ENCODE results near the gene EPG5.
"Not testable (repeated sequence)": the region's sequence is repeated elsewhere in the genome, so short reads cannot be mapped to it uniquely, and the experiment has no call there.

The EPG5 gene

DNA sequence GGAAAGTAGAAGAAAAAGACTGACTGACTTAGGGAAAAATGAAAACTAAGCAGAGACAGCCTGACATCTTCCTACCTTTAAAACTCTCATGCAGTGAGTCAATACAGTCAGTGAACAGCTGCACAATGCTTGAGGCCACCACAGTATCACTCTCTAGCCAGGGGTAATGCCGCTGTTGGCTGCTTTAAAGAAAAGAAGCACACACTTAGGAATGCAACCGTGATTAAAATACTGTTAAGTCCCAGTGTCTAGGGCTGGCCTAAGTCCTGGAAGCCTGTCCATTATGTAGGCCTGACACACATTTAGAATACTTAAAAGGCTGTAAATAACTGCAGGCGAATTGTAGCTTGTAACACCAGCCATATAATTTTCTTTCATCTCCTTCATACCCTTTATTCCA lies 91.0 kb downstream of the EPG5 start:
- H3K4me3 ChIP-seq: no peak overlapping the region
- H3K27ac ChIP-seq: no peak overlapping the region

DNA sequence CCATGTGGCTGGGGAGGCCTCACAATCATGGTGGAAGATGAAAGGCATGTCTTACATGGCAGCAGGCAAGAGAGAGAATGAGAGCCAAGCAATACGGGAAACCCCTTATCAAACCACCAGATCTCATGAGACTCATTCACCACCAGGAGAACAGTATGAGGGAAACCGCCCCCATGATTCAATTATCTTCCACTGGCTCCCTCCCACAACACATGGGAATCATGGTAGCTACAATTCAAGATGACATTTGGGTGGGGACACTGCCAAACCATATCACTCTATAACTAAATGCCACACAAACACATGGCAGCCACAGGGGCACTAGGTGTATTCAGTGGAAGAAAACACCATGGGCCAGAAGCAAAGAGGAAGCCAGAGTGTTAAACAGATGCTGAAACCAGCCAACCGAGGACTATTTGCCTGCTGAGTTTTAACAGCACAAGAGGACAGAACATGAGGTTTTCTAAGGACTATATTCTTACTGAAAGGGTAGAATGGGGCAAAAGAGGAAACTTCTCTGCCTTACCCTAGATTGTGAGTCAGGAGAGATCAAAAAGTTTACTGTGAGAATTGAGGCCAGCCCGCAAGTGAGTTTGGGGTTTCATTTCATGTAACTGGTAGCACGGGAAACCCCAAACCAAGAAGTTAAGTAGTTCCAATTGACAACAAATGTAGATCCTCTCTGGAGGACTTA lies 92.5 kb downstream of the EPG5 start:
- H3K27ac ChIP-seq: no peak overlapping the region
- H3K4me3 ChIP-seq: no peak overlapping the region

DNA sequence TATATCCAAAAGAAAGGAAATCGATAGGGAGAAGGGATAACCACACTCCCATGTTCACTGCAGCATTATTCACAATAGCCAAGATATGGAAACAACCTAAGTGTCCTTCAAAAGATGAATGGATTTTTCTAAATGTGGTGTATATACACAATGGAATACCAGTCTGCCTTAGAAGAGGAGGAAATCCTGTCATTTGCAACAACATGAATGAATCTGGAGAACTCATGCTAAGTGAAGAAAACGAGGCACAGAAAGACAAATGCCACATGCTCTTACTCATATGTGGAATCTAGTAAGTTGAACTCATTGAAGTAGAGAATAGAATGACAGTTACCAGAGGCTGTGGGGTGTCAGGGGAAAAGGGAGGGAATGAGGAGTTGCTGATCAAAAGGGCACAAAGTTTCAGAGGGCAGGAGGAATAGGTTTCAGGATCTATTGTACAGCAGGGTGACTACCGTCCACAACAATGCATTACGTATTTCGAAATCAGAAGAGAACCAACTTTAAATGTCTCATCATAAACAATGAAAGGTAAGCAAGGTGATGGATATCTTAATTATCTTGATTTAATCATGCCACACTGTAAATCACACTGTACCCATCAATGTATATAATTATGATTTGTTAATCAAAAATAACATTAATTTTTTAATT lies 95.6 kb downstream of the EPG5 start:
- H3K27ac ChIP-seq: no peak overlapping the region
- no peak overlapping the region for H3K4me3 ChIP-seq

DNA sequence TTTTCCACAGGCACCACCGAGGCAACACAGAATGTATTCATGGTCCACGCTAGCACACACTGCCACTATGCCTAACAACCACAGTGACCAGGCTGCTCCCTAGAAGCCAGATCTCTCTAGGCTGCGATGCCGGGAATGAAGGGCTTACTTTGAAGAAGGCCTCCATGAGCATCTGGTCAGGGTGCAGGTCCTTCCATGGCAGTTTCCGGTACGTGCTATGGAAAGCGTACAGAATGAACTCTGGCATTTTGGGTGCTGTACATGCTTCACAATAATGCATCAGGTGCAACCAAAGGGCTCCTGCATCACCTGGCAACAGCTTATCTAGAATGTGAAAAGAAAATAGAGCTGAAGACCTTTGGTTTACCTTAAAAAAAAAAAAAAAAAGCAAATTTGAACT lies 96.7 kb downstream of the EPG5 start:
- Histone ChIP-seq H3K4me3 (no peak overlapping the region), H3K27ac (no peak overlapping the region)

DNA sequence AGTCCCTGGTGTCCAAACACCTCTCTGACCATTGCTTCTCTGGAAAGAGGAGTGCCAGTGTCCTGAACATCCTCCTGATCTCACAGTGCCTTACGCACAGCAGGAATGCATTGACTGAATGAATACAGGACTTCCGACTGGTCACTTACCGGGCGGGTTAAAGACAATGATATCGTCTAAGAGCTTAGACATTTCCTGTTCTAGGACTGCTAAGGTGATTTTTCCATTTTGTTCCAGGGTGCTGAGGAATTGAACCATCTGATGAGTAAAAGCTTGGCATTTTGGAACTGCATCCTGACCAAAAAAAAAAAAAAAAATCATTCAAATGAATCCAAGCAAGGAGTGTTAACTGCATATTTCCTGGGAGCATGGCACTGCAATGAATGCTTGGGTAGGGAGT lies 101.7 kb downstream of the EPG5 start:
- Histone ChIP-seq H3K4me3 (no peak overlapping the region), H3K27ac (no peak overlapping the region)

DNA sequence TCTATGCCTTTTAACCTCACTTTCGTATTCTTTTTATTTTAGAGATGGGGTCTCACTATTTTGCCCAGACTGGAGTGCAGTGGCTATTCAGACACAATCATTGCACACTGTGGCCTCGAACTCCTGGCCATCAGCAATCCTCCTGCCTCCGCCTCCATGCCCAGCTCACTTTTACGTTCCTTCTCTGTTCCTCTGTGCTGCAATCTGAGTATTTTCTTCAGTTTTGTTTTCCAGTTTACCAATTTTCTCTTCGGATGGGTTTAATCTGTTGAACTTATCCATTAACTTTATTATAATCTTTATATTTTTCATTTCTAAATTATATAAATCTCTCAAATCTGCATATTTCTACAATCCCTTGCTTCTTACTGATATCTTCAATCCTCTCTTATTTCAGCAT lies 103.0 kb downstream of the EPG5 start:
- Histone ChIP-seq H3K4me3 (no peak overlapping the region), H3K27ac (no peak overlapping the region)

DNA sequence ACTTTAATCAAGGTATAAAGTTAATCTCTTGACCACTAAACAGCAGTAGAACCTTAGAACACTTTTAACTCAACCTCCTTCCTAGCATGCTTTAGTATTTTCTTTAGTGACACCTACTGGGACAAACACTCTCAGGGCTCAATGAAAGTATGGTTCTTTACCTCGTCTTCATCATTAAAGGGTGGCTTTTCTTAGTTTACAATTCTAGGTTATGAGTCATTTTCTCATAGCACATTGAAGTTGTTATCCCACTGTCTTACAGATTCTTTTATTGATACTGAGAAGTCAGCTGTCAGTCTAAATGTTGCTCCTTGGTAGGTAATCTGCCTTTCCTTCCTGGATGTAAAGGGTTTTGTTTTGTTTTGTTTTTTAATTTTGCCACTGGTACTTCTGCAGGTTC lies 103.7 kb downstream of the EPG5 start:
- Histone ChIP-seq H3K4me3 (no peak overlapping the region), H3K27ac (no peak overlapping the region)

DNA sequence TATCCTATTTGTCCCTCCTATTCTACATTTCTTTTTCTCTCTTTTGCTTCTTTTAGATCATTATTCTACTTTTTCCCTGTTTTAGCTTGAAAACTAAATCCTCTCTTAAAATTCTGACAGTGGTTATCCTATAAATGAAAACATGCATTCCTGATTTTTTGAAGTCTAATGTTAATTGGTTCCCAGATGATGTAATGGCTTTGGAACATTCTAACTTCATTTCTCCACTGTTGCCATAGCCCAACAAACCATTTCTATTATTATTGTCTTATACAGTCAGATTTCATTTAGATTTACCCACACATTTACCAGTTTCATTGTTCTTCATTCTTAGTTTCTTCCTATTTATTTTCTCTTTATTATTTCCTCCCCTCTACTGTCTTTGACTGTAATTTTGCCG lies 105.2 kb downstream of the EPG5 start:
- Histone ChIP-seq H3K4me3 (no peak overlapping the region), H3K27ac (no peak overlapping the region)

DNA sequence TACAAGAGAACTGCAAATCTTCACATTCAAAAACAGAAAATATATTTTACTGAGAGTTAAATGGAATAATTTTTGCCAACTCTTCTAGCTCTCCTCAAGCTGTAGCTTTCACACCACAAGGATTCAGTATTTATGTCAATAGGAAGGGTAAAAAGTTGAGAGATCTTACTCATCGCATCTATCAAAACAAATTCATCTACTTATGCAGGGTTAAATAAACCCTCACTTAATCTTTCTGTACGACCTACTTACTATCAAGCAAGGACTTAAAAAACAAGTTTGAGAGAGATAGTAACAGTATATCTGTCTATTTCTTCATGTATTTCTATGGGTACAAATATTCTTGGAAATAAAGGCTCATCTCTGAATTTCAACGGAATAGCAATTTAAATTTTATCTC lies 106.2 kb downstream of the EPG5 start:
- no peak overlapping the region for H3K27ac ChIP-seq
- H3K4me3 ChIP-seq: no peak overlapping the region

DNA sequence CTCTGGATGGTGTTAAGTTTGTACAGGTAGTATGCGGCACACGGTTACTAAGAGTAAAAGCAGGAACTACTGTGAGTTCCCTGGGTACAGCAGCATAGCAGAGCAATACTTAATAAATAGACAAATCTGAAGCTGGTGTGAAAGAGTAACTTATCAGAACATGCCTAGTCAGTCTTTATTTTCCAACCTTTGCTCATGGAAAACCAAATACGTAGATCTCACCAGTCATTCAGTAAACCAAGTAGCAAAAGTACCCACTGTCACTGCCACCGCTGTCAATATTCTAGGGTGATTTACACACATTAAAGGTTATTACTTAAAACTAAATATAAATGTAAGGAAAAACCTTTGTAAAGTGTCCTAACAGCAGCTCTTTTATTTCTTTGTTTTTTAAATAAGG lies 106.6 kb downstream of the EPG5 start:
- no peak overlapping the region for H3K4me3 ChIP-seq
- no peak overlapping the region for H3K27ac ChIP-seq

DNA sequence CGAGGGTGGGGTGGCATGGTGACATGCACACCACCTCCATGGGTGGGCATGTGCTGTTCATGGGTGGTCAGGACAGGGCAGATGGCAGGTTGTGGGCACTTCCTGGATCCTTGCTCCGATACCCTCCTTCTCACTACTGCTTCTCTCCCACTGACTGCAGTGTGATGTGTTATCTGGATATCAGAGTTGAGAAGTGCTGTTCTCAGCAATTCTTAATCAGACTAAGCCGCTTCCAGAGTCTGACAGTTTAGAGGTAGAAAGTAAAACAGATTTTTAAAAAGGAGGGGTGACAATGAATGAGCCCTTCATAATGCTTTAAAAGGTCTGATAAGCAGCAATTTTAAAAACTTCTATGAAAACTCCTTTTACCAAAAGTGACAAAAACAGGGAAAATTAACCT lies 107.8 kb downstream of the EPG5 start:
- no peak overlapping the region for H3K4me3 ChIP-seq
- no peak overlapping the region for H3K27ac ChIP-seq

DNA sequence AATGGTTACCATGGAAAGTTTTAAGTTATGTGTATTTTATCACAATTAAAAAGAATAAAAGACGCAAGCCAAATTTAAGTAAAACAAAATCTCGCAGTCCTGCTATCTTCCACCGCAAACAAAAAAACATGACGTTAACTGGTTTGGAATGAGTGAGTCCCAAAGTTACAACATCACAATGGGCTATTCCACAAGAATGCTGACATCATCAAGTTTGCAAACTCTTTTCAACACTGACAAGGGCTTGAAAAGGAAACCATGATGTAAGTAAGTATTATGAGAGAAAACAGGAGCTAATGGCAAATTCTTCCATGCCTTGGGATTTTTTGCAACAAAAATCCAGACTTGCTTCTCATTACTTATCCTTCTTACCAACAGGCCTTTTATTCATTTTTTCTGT lies 110.6 kb downstream of the EPG5 start:
- Histone ChIP-seq H3K27ac (no peak overlapping the region), H3K4me3 (no peak overlapping the region)

DNA sequence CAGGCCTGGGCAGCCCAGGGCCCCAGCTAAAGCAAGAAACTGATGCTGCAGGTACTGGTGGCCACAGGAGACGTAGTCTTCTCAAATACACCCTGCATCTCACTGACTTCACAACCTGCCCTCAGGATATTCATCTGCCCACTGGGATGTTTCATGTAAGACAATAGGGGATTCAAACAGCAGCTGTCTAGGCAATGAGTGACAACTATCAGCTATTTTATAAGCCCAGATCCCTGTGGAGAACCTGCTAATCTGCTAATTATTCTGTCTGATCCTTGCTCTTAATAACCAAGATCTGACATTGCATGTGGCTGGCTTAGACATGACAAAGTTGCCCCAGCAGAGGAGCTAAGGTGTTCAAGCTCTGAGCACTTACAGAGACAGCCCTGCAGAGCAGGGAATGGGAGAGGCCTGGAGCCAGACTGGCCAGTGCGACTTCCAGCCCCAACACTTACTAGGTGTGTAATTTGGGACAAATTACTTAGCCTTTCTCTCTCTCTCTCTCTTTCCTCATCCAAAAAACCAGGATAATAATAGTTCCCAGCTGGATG lies 113.0 kb downstream of the EPG5 start:
- H3K27ac ChIP-seq: no peak overlapping the region
- no peak overlapping the region for H3K4me3 ChIP-seq

DNA sequence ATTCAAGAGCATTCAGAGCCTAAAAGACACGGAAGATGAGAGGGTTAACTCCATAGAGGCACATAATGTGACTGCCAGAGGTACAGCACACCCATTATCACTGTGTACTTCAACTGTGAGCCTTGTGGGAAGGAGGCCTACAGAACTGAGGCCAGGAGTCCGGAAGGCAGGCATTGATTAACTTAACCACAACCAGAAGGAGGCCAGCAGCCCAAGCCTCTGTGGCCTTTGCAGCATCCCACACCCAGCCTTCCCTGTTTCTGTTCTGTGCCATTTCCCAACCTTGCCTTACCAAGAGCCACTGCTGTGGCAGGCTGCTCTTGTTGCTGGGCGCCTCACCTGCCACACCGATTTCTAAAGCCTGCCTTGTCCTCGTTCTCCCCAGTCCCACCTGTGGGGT lies 114.5 kb downstream of the EPG5 start:
- Histone ChIP-seq H3K4me3 (no peak overlapping the region), H3K27ac (no peak overlapping the region)

DNA sequence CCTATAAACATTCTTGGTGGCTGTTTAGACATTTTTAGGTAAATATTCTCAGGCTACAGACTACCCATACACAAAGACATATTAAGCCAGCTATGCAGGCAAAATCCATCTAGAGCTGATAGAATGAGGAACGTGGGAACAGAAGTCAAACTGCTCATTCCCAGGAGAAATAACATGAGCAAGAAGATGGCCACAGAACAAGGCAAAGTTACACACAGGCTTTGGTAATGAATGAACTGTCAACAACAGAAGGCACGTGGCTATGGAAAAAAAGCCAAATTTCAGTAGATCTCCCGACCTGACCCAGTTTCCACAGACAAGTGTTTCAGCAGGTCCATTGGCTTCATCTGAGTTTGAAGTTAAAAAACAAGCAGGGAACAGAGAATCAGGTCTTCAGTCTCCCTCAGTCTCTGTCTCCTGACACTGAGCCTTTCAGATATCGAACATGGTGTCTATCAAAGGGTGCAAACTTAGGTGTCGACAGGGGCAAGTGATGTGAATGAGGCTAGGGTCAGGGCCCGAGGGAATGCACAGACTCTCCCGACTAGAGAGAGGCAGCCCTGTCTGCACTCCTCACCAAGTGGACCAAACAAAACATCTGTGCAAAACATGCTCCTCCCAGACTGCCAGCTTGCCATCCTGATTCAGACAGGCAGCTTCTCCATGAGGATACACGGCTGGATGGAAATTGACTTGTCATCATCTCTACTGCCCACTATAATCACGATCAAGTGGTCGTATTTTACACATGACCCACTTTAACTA lies 115.8 kb downstream of the EPG5 start:
- H3K27ac ChIP-seq: no peak overlapping the region

DNA sequence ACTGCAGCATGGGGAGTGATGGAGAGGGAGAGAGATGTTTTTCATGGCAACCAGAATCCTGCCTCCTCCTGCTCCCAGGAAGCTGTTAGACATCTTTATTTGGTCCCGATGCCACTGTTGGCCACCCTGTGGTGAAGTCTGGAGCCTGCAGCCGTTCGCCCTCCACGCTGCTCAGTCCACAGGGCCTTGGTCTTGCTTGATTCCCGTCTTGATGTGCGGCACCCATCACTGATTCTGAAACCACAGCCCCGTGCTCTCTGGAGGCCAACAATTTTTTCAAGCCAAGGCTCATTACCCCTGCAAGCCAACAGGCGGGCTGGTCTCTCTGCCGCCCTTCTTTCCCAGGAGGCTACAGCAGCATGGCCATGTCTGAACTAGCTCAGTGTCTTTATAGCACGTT lies 117.1 kb downstream of the EPG5 start:
- Histone ChIP-seq H3K4me3 (no peak overlapping the region), H3K27ac (peak overlapping the region in 1 of 21 experiments; percentile 46)

More for the DNA sequence above, 115.8 kb downstream of the EPG5 start:
- H3K4me3 ChIP-seq: no peak overlapping the region

DNA sequence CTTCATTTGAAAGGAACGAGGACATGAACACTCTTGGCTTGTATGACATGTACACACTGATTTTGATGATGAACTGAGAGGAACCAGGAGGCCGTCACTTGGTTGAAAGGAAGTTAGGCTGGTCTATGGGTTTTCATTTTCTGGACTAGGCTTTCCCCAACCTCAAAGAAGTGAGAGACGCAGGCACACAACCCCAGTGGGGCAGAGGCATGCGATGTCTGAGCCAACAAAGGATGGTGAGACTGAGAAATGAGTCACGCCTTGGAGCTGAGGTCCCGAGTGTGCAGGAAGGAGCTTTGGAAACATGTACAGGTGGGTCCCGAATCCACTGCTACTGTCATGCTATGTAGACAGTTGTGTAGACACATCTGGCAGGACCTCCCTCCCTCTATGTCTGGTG lies 117.6 kb downstream of the EPG5 start:
- no peak overlapping the region for H3K4me3 ChIP-seq

DNA sequence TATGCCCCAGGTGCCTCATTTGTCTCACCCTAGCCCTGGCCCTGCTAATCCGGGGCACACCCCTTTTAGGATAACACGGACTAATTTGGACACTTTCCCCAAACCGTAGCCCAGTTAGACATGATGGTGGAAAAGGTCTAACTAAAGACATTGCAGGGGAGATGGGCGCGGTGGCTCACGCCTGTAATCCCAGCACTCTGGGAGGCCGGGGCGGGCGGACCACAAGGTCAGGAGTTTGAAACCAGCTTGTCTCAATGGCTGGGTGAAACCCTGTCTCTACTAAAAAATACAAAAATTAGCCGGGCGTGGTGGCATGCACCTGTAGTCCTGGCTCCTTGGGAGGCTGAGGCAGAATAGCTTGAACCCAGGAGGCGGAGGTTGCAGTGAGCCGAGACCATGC lies 118.5 kb downstream of the EPG5 start:
- H3K27ac ChIP-seq, H3K4me3 ChIP-seq: not testable (repeated sequence)

More for the DNA sequence above, 117.6 kb downstream of the EPG5 start:
- no peak overlapping the region for H3K27ac ChIP-seq

DNA sequence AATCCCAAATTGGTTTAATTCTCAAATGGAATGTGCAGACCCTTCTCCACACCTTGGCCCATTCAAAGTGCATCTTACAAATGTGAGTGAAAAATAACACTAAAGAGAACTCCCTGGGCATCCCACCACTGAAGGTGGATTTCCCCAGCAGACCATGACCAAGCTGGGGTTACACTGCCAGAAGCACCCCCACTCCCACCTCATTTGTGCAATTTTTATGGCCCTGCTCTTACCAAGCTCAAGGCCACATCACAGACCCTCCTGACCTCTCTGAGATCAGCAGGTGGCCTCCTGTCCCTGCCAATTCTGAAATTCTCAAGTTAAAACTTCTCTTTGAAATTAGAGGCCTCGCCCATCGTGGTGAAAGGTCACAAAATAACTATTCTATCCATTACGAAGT lies 120.0 kb downstream of the EPG5 start:
- Histone ChIP-seq H3K4me3 (no peak overlapping the region), H3K27ac (no peak overlapping the region)

DNA sequence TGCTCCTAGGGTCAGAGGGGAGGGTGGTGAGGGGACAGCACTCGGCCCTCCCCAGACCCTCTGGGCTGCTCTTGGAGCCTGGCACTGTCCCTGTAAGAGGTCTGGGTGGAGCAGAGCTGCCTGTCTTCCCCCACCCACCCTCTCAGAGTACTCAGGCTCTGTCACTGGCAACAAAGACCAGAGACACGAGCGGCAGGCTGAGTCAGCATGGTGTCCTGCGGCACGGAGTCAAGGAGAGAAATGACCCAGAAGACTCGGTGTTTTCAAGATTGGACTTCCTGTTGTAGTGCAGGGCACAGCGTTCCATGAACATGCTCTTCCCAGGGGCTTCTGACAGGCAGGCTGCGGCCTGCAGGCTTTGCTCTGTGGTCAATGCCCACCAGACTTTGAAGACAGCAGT lies 121.7 kb downstream of the EPG5 start:
- no peak overlapping the region for H3K4me3 ChIP-seq
- H3K27ac ChIP-seq: no peak overlapping the region

DNA sequence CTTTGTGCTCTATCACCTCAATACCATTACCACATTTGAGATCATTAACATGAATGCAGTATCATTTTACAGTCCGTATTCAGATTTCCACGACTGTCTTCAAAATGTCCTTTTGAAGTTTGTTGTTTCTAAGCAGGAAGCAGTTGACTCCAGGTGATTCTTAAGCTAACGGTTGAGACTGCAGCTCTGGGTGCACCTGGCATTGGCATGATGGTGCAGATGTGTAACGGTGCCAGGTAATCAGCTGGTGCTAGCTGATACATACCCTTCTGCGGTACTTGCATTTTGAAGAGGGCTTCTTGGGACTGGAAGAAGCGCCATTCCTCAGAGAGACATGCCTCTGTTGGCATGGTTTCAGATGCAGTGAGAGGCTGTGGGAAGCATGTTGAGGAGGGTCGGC lies 122.2 kb downstream of the EPG5 start:
- Histone ChIP-seq H3K27ac (no peak overlapping the region), H3K4me3 (no peak overlapping the region)
